Neural progenitor cell (in vitro differentiated cells): ENCODE data around the gene JAKMIP3.

Experiments used
- CTCF ChIP-seq: fragments of 200-600 bp; sonication (generic); IDR thresholded peaks from 2 replicates; pipeline ENCODE4 v1.5.1; 2017; ENCODE audit warnings: antibody characterized with exemption, mild to moderate bottlenecking
- EZH2 ChIP-seq: fragments of 200-600 bp; sonication (generic); IDR thresholded peaks from 2 replicates; pipeline ENCODE4 v1.6.1; 2017; ENCODE audit warnings: antibody characterized with exemption, mild to moderate bottlenecking, moderate library complexity
- EZH2phosphoT487 ChIP-seq: fragments of 200-600 bp; sonication (generic); IDR thresholded peaks from 2 replicates; pipeline ENCODE4 v1.6.1; 2017; ENCODE audit warnings: antibody characterized with exemption

- TF ChIP-seq CTCF, result no peak
- no peak for TF ChIP-seq EZH2
- no peak for TF ChIP-seq EZH2phosphoT487
These were observed 30.5 kb downstream of the JAKMIP3 start for GRCh38 chr10:132096223-132096622.
